Hippocampal formation (tissue), 2 donors: Measurements from ENCODE around the gene LCE7A.
A peak's percentile ranks its signal among the peaks of the same experiment; 100 is the strongest.

Source experiments
- DNase-seq, 2 donors: peaks; one replicate each; lab custom pipeline; 2025; lab: John Stamatoyannopoulos, UW

LCE7A gene

GRCh38 chr1:152859696-152860095, at the start of gene LCE7A:
TSS of gene LCE7A (plus strand) at chr1:152859996. CDS start at chr1:152860698, 702 bp downstream.
- DNase-seq = no peak

- DNase-seq = no peak
Measured at GRCh38 chr1:152811050-152811449, 48.7 kb upstream of the LCE7A start.

GRCh38 chr1:152811671-152812070, 48.1 kb upstream of the LCE7A start, which contains the start of gene LCE1B:
TSS of gene LCE1B (plus strand) at chr1:152811971. CDS start at chr1:152812447, 476 bp downstream.
- DNase-seq = no peak

GRCh38 chr1:152817309-152817708, 42.5 kb upstream of the LCE7A start:
- no peak for DNase-seq

- no peak for DNase-seq
Measured at GRCh38 chr1:152823294-152823693, 36.5 kb upstream of the LCE7A start.

- DNase-seq = no peak
Measured at GRCh38 chr1:152824964-152825363, 34.8 kb upstream of the LCE7A start.

GRCh38 chr1:152827173-152827572, 32.6 kb upstream of the LCE7A start, which contains the start of gene LCE1A:
TSS of gene LCE1A (plus strand) at chr1:152827473. CDS start at chr1:152827473, 0 bp downstream.
- no peak for DNase-seq

GRCh38 chr1:152836870-152837269, 22.9 kb upstream of the LCE7A start:
- DNase-seq = no peak

- DNase-seq = no peak
Measured at GRCh38 chr1:152842556-152842955, 17.2 kb upstream of the LCE7A start, which contains the start of gene LCE6A. TSS of gene LCE6A (plus strand) at chr1:152842856. CDS start at chr1:152843521, 665 bp downstream.

- no peak for DNase-seq
Measured at GRCh38 chr1:152855661-152856060, 4.1 kb upstream of the LCE7A start.

- no peak for DNase-seq
Measured at GRCh38 chr1:152858062-152858461, 1.7 kb upstream of the LCE7A start.

- no peak for DNase-seq
Measured at GRCh38 chr1:152860129-152860528, 333 bp downstream of the LCE7A start.

GRCh38 chr1:152861374-152861773, 1.6 kb downstream of the LCE7A start:
- no peak for DNase-seq

- DNase-seq = no peak
Measured at GRCh38 chr1:152864443-152864842, 4.6 kb downstream of the LCE7A start.

GRCh38 chr1:152866321-152866720, 6.5 kb downstream of the LCE7A start:
- DNase-seq = no peak

- peak; percentile 5 to 38 for DNase-seq
Measured at GRCh38 chr1:152869808-152870419, 10.1 kb downstream of the LCE7A start.

GRCh38 chr1:152870831-152871730, 11.3 kb downstream of the LCE7A start:
- no peak for DNase-seq

GRCh38 chr1:152871731-152872126, 11.9 kb downstream of the LCE7A start:
- DNase-seq = no peak

- DNase-seq = no peak
Measured at GRCh38 chr1:152873495-152873894, 13.7 kb downstream of the LCE7A start.

- DNase-seq = no peak
Measured at GRCh38 chr1:152876827-152877226, 17.0 kb downstream of the LCE7A start.

- no peak for DNase-seq
Measured at GRCh38 chr1:152878042-152878441, 18.2 kb downstream of the LCE7A start, which contains the start of gene SMCP. TSS of gene SMCP (plus strand) at chr1:152878322. CDS start at chr1:152884423, 6,101 bp downstream.

- DNase-seq = no peak
Measured at GRCh38 chr1:152879559-152880198, 19.9 kb downstream of the LCE7A start.
